Breast epithelium (tissue), 4 donors: ENCODE measurements around the gene CCNL1. TPM values are rescaled to one million over a fixed set of nuclear protein-coding genes. Genes with fewer than 3 reads are reported as not detected.

ENCODE experiments used
- DNase-seq, 2 donors: peaks; one replicate each; pipeline ENCODE4 v3.0.0-alpha.2; 2019; ENCODE audit warnings: low spot score in 2 of 2
- H3K27ac ChIP-seq, 2 donors: fragments of 200-600 bp; sonication (generic) in 1 of 2; one replicate each; pipeline ENCODE4 v1.5.1; 2016 to 2019; ENCODE audit warnings: mild to moderate bottlenecking in 1 of 2
- H3K27me3 ChIP-seq, 2 donors: fragments of 200-600 bp; sonication (generic) in 1 of 2; one replicate each; pipeline versions ENCODE4 v1.5.1 to v1.6.0; 2017 to 2019; ENCODE audit warnings: control low read depth in 1 of 2, mild to moderate bottlenecking in 1 of 2
- H3K36me3 ChIP-seq: fragments of 200-600 bp; one replicate; pipeline ENCODE4 v1.5.1; 2019
- H3K4me1 ChIP-seq, 2 donors: fragments of 200-600 bp; sonication (generic); one replicate each; pipeline ENCODE4 v1.5.1; 2016 to 2019; ENCODE audit warnings: control low read depth in 1 of 2
- H3K4me3 ChIP-seq, 3 donors: fragments of 200-600 bp; sonication (generic); 1 replicate in 2 of 3; 2 replicates in 1 of 3; pipeline ENCODE4 v1.5.1; 2016 to 2019; ENCODE audit warnings: mild to moderate bottlenecking in 3 of 3, moderate library complexity in 2 of 3
- H3K9me3 ChIP-seq, 2 donors: fragments of 200-600 bp; sonication (generic) in 1 of 2; one replicate each; pipeline ENCODE4 v1.5.1; 2016 to 2019; ENCODE audit warnings: control low read depth in 1 of 2
- CTCF ChIP-seq, 3 donors: fragments of 450-650 bp; IDR thresholded peaks; one replicate each; pipeline ENCODE4 v1.5.1; 2016 to 2017; ENCODE audit warnings: antibody characterized with exemption in 3 of 3, mild to moderate bottlenecking in 3 of 3, moderate library complexity in 3 of 3
- POLR2A ChIP-seq: fragments of 450-650 bp; IDR thresholded peaks from one replicate; pipeline ENCODE4 v1.6.1; 2016; ENCODE audit warnings: antibody characterized with exemption, mild to moderate bottlenecking, moderate library complexity
- POLR2AphosphoS5 ChIP-seq, 3 donors: sonication (generic); formaldehyde crosslinking; IDR thresholded peaks; one replicate each; pipeline ENCODE4 v1.6.1; 2017; ENCODE audit warnings: antibody characterized with exemption in 3 of 3
- intact Hi-C: fragments of 100-400 bp; cut with DNase I; formaldehyde crosslinking; loops from one replicate; pipeline ENCODE4 v1.15.1; 2023; ENCODE audit warnings: low total_unique reads
- total RNA-seq, 3 donors: library from RNA; depleted of rRNA; stranded (reverse); fragments of >200 nt; gene quantifications; one replicate each; pipeline ENCODE4 v1.1.0, GENCODE V29; 2016

CCNL1 gene
- 100 to 1,000 TPM; 270 to 573 (median 300) TPM for total RNA-seq

- intact Hi-C loops: loop anchor here (2.0 kb wide), 1 partner anchor 15 kb away; no protein-coding TSS in a partner anchor
- peak; percentile 95 to 97 for DNase-seq
- Histone ChIP-seq H3K4me3 (peak within 1 kb of the TSS; percentile 87 to 98 (median 97)), H3K27ac (peak within 1 kb of the TSS; percentile 100), H3K36me3 (no peaks in the 10 kb centered on the region), H3K4me1 (peaks cover 0 to 31% of the 10 kb centered on the region in 2 donors), H3K9me3 (no peaks in the 10 kb centered on the region), H3K27me3 (no peaks in the 10 kb centered on the region)
- peak in 1 of 3 donors; percentile 25 for TF ChIP-seq CTCF (IDR thresholded peaks at IDR 0.05)
- TF ChIP-seq POLR2A: peak; percentile 99
- peak; percentile 100 for TF ChIP-seq POLR2AphosphoS5 (IDR thresholded peaks at IDR 0.05)
These were observed at the start of gene CCNL1 for GRCh38 chr3:157159762-157160657. Gene CCNL1, minus strand, starts transcription at chr3:157160147. Its CDS starts 53 bp downstream, at chr3:157160094.

- H3K27me3 ChIP-seq: no peaks in the 10 kb centered on the region
- DNase-seq: no peak
- H3K27ac ChIP-seq: no peak overlapping the region
- intact Hi-C loops: no loop called here
- H3K36me3 ChIP-seq: no peaks in the 10 kb centered on the region
- H3K9me3 ChIP-seq: no peaks in the 10 kb centered on the region
- no peak for TF ChIP-seq POLR2A
- no peak for TF ChIP-seq CTCF (IDR thresholded peaks at IDR 0.05)
- no peak for TF ChIP-seq POLR2AphosphoS5 (IDR thresholded peaks at IDR 0.05)
- H3K4me1 ChIP-seq: no peaks in the 10 kb centered on the region
- H3K4me3 ChIP-seq: no peak overlapping the region
These were observed 44.9 kb upstream of the CCNL1 start for GRCh38 chr3:157204880-157205279.

DNA sequence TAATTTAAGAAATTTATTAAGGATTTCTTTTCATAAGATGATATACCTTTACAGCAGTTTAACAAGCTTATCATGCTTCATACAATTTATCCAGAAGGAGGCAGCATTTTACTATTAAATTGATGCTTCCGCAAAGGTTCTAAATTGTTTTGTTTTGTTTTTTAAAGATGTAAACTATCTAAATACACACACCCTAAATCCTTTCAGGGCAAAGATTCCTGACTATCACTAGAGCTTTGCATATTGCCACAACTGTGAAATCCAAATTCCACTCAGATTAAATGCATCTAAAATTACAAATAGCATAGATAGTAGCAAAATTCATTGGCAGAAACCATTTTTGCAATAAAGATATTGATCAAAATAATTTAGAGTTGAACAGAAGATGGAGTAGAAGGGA is 44.5 kb upstream of the CCNL1 start:
- no peaks in the 10 kb centered on the region for H3K27me3 ChIP-seq
- no peak overlapping the region for H3K4me3 ChIP-seq
- H3K27ac ChIP-seq: no peak overlapping the region
- no peak for DNase-seq
- intact Hi-C loops: no loop called here
- no peaks in the 10 kb centered on the region for H3K9me3 ChIP-seq
- no peak for TF ChIP-seq POLR2AphosphoS5 (IDR thresholded peaks at IDR 0.05)
- no peak for TF ChIP-seq POLR2A
- peak in 2 of 3 donors; percentile 46 to 56 for TF ChIP-seq CTCF (IDR thresholded peaks at IDR 0.05)
- H3K4me1 ChIP-seq: no peaks in the 10 kb centered on the region
- H3K36me3 ChIP-seq: no peaks in the 10 kb centered on the region

GRCh38 chr3:157201648-157202278 is 41.8 kb upstream of the CCNL1 start:
- Histone ChIP-seq H3K9me3 (no peaks in the 10 kb centered on the region), H3K27me3 (no peaks in the 10 kb centered on the region), H3K27ac (no peak overlapping the region), H3K36me3 (no peaks in the 10 kb centered on the region), H3K4me1 (no peaks in the 10 kb centered on the region), H3K4me3 (no peak overlapping the region)
- no peak for DNase-seq
- intact Hi-C loops: no loop called here
- TF ChIP-seq POLR2A: no peak
- peak; percentile 26 to 55 (median 38) for TF ChIP-seq CTCF (IDR thresholded peaks at IDR 0.05)
- TF ChIP-seq POLR2AphosphoS5 (IDR thresholded peaks at IDR 0.05): no peak

DNA sequence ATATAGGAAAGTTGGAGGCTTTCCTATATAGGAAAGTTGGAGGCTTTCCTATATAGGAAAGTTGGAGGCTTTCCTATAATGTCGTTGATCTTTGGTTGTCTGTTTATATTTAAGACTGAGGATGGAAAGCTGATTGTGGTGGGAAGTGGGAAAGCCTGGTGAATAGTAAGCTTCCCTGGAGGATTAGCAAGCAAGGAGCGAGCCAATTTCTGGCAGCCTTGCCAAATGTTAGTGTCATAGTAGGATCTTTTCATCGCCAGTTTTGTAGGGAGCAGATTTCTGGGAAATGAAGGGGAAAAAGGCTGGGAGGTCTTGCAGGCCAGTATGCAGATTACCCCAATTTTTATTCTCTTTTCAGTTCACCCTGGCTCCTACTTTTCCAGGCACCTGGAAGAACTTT is 39.9 kb upstream of the CCNL1 start:
- H3K27ac ChIP-seq: no peak overlapping the region
- TF ChIP-seq POLR2AphosphoS5 (IDR thresholded peaks at IDR 0.05): no peak
- TF ChIP-seq CTCF (IDR thresholded peaks at IDR 0.05): no peak
- TF ChIP-seq POLR2A: no peak
- no peaks in the 10 kb centered on the region for H3K9me3 ChIP-seq
- intact Hi-C loops: no loop called here
- no peak for DNase-seq
- no peaks in the 10 kb centered on the region for H3K4me1 ChIP-seq
- no peaks in the 10 kb centered on the region for H3K36me3 ChIP-seq
- H3K27me3 ChIP-seq: no peaks in the 10 kb centered on the region
- no peak overlapping the region for H3K4me3 ChIP-seq
